GM21786 (cell line): ENCODE measurements around the gene EDEM3.

Source experiments
- ATAC-seq: cut with Tn5 transposase; IDR thresholded peaks from one replicate; pipeline ENCODE4 v1.9.1; 2021; ENCODE audit not compliant: unreplicated experiment

The EDEM3 gene

DNA sequence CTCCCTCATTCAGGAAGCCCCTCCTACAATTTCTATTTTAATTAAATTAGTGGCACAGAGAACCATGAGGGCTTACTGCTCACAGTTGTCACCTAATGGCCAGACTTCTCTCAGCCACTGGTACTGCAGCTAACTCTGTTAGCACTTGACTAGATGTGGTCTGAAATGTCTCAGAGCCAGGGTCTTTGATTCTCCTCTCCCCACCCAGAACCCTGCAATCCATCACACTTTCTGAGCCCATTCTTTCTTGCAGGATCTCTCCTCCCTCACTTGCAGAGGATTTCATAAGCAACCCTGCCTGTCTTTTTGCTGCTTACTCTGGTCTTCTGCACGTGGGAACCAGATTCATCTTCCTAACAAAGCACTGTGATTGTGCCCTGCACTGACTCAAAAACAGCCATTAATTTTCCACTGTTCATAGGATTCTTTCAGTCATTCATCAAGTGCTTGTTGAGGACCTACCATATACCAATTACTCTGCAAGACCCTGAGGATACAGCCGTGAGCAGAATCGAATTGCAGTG is 108.4 kb downstream of the EDEM3 start:
- ATAC-seq = no peak

GRCh38 chr1:184644771-184645170 is 109.9 kb downstream of the EDEM3 start:
- ATAC-seq = no peak

DNA sequence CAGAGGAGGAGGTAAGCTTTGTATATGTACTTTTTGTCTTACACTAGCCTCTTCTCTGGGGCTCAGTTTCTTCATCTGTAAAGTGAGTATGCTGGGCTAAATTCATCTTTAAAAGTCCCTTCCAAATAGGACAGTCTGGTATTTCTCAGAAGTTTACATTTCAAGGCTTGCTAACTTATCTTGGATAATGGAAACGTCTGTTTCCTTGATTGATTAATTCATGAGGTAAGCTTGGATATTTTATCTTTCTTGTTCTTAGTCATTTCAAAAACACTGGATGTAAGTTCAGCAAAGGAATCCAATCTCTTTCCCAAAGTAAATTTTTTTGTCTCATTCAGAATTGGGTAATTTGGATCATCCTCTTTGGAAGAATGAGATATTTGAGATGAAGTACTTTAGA is 111.0 kb downstream of the EDEM3 start:
- ATAC-seq = no peak

GRCh38 chr1:184641894-184642293 is 112.8 kb downstream of the EDEM3 start:
- ATAC-seq = no peak

DNA sequence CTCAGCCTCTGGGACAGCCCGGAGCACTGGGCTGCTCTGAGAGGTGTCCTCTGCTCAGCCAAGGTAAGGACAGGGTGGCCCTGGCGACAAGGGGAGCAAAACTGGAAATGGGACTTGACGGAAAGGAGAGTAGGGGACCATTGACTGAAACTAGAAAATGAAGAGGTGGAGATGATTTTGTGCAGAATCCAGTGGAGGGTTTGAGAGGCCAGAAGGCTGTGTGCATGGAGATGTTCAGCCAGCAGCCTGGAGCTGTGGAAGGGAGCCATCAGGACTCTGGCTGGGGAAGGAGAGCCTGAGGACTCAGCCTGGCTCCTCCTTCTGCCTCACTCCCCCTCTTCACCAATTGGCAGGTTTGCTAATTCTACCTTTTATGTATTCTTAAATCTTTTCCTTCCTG is 114.2 kb downstream of the EDEM3 start:
- no peak for ATAC-seq
